Fibroblast of skin of right quadriceps (primary cell): Measurements from ENCODE around the gene EXOC3.
"Not testable (repeated sequence)": the region's sequence is repeated elsewhere in the genome, so short reads cannot be mapped to it uniquely, and the experiment has no call there.

Experiments used
- DNase-seq: peaks from one replicate; pipeline ENCODE4 v3.0.0-alpha.2; 2013

Gene EXOC3

GRCh38 chr5:474840-475661 is 32.1 kb downstream of the EXOC3 start:
- no peak for DNase-seq

- DNase-seq = no peak
Observed at GRCh38 chr5:475704-476101, 32.7 kb downstream of the EXOC3 start.

GRCh38 chr5:476102-476813 is 33.3 kb downstream of the EXOC3 start:
- DNase-seq = no peak

- DNase-seq = no peak
Observed at GRCh38 chr5:476814-477175, 33.8 kb downstream of the EXOC3 start.

GRCh38 chr5:477247-477646 is 34.3 kb downstream of the EXOC3 start:
- no peak for DNase-seq

- DNase-seq = no peak
Observed at GRCh38 chr5:477871-478270, 34.9 kb downstream of the EXOC3 start.

GRCh38 chr5:478369-478981 is 35.5 kb downstream of the EXOC3 start:
- no peak for DNase-seq

GRCh38 chr5:478982-479535 is 36.1 kb downstream of the EXOC3 start:
- no peak for DNase-seq

GRCh38 chr5:479566-480319 is 36.8 kb downstream of the EXOC3 start:
- DNase-seq = no peak

GRCh38 chr5:481347-481746 is 38.4 kb downstream of the EXOC3 start:
- DNase-seq = no peak

- no peak for DNase-seq
Observed at GRCh38 chr5:482021-482420, 39.0 kb downstream of the EXOC3 start.

GRCh38 chr5:482506-482905 is 39.5 kb downstream of the EXOC3 start:
- no peak for DNase-seq

GRCh38 chr5:483011-483410 is 40.0 kb downstream of the EXOC3 start:
- no peak for DNase-seq

- no peak for DNase-seq
Observed at GRCh38 chr5:483434-484140, 40.6 kb downstream of the EXOC3 start.

- no peak for DNase-seq
Observed at GRCh38 chr5:484556-484955, 41.6 kb downstream of the EXOC3 start.

GRCh38 chr5:485113-485945 is 42.4 kb downstream of the EXOC3 start:
- DNase-seq = no peak

- no peak for DNase-seq
Observed at GRCh38 chr5:485946-486491, 43.0 kb downstream of the EXOC3 start.

GRCh38 chr5:486597-486996 is 43.6 kb downstream of the EXOC3 start:
- DNase-seq = not testable (repeated sequence)

- no peak for DNase-seq
Observed at GRCh38 chr5:488241-488640, 45.3 kb downstream of the EXOC3 start.

- no peak for DNase-seq
Observed at GRCh38 chr5:488744-489688, 46.0 kb downstream of the EXOC3 start.
